ELR (cell line): ENCODE measurements around the gene DSPP.

Source experiments
- DNase-seq: peaks from one replicate; pipeline ENCODE4 v3.0.0-alpha.2; 2015; ENCODE audit warnings: low read depth

The DSPP gene

GRCh38 chr4:87631668-87632067, 23.3 kb downstream of the DSPP start:
- no peak for DNase-seq

- peak; percentile 6 for DNase-seq
Measured at GRCh38 chr4:87632469-87632868, 24.1 kb downstream of the DSPP start.

GRCh38 chr4:87633243-87633642, 24.9 kb downstream of the DSPP start:
- DNase-seq, result peak; percentile 8

- DNase-seq, result no peak
Measured at GRCh38 chr4:87644286-87644685, 36.0 kb downstream of the DSPP start.

GRCh38 chr4:87649980-87650379, 41.7 kb downstream of the DSPP start, which contains the start of gene DMP1:
Gene DMP1 (plus strand): TSS chr4:87650280. CDS start chr4:87656493, 6,213 bp downstream.
- DNase-seq, result no peak

- no peak for DNase-seq
Measured at GRCh38 chr4:87650938-87651337, 42.6 kb downstream of the DSPP start.

- DNase-seq, result no peak
Measured at GRCh38 chr4:87651941-87652340, 43.6 kb downstream of the DSPP start.

GRCh38 chr4:87654487-87655044, 46.2 kb downstream of the DSPP start:
- no peak for DNase-seq

- peak; percentile 89 for DNase-seq
Measured at GRCh38 chr4:87657525-87657924, 49.2 kb downstream of the DSPP start.

GRCh38 chr4:87659247-87659931, 51.1 kb downstream of the DSPP start:
- peak; percentile 48 for DNase-seq

GRCh38 chr4:87662871-87663270, 54.5 kb downstream of the DSPP start:
- no peak for DNase-seq
